ENCODE measurements around the gene BSN. TPM values are rescaled to one million over a fixed set of nuclear protein-coding genes. Genes with fewer than 3 reads are reported as not detected.

Gene BSN
- total and polyA plus RNA-seq, 2 of the 4 experiments (the other 2 are of a cell fraction) = under 0.01 to 0.03 TPM

DNA sequence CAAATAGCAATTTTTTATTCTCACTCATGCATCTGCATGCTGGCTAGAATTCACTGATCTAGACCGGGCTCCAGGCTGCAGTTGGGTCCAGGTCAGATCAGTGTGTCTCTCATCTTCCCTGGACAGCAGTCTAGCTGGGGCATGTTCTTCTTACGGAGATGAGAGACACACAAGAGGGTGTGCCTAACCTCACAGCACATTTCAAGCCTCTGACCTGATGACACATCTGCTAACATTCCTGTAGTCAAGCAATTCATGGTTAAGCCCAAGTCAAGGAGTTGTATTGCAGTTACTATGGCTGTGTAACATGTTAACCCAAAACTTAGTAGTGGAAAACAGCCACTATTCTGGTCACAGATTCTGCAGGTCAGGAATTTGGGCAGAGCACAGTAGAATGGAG lies 13.1 kb downstream of the BSN start:
- DNase-seq = no peak
- no peaks in the 10 kb centered on the region for H3K79me1 ChIP-seq (ENCODE audit: low read depth in 1 of 2, low read length in 2 of 2)
- H3K36me3 ChIP-seq (ENCODE audit: control insufficient read depth, insufficient read depth, low read length) = no peaks in the 10 kb centered on the region
- intact Hi-C loops (cut with micrococcal nuclease) (loop anchor here (5.0 kb wide), 1 partner anchor 50 kb away; no protein-coding TSS in a partner anchor), dilution Hi-C loops (cut with HindIII; ENCODE audit: low sequenced_read_pairs, unreplicated experiment) (no loop called here), in situ Hi-C loops (cut with MboI; ENCODE audit: low sequenced_read_pairs) (no loop called here)
- no CpG with 5 or more reads among the region's 2 CpGs for WGBS, 2 experiments (ENCODE audit: extremely low coverage in 2 of 2, insufficient read length in 1 of 2)
- H3K18ac ChIP-seq (ENCODE audit: low read depth, low read length) = no peak overlapping the region
- H2BK120ac ChIP-seq (ENCODE audit: low read depth, low read length) = no peak overlapping the region
- no peak overlapping the region for H3K14ac ChIP-seq (replicated peaks; ENCODE audit: low read depth, low read length)
- H3K9me3 ChIP-seq (ENCODE audit: control insufficient read depth, insufficient read depth, low read length) = no peaks in the 10 kb centered on the region
- no peaks in the 10 kb centered on the region for H4K20me1 ChIP-seq (ENCODE audit: insufficient read depth, low read length)
- no peak overlapping the region for H4K5ac ChIP-seq (ENCODE audit: low read depth, low read length)
- H3K9ac ChIP-seq (ENCODE audit: low read depth, low read length) = no peak overlapping the region
- no peak overlapping the region for H4K91ac ChIP-seq (ENCODE audit: insufficient read depth, low read depth, low read length)
- no peak overlapping the region for H3K56ac ChIP-seq (ENCODE audit: extremely low read depth, insufficient read depth, low read length)
- no peak for ATAC-seq (ENCODE audit: low read depth)
- H2AFZ ChIP-seq (replicated peaks; ENCODE audit: low read length, poor library complexity) = peak overlapping the region; percentile 51
- ChIA-PET CTCF (no interaction called here), POLR2A (ENCODE audit: unreplicated experiment) (no interaction called here)
- TF ChIP-seq CEBPB (IDR thresholded peaks at IDR 0.05; ENCODE audit: low read depth, low read length) = no peak
- H2AK9ac ChIP-seq (replicated peaks; ENCODE audit: low read depth, low read length, poor library complexity) = no peak overlapping the region
- 0 out of 2 replicates have a peak, but pooled peaks cover 2% of the 10 kb centered on the region for H3K9me1 ChIP-seq (ENCODE audit: insufficient read depth, low read length)
- H3K27me3 ChIP-seq (ENCODE audit: control insufficient read depth, insufficient read depth, low read length) = peaks cover 53% of the 10 kb centered on the region
- no peak overlapping the region for H3K4me3 ChIP-seq (ENCODE audit: insufficient read depth, low read depth, low read length)
- H2AK5ac ChIP-seq (ENCODE audit: low read depth, low read length) = no peak overlapping the region
- peak overlapping the region; percentile 73 for H3K23ac ChIP-seq (ENCODE audit: low read depth, low read length)
- H2BK15ac ChIP-seq (ENCODE audit: low read depth, low read length) = no peak overlapping the region
- no peak overlapping the region for H2BK5ac ChIP-seq (ENCODE audit: low read depth, low read length, poor library complexity, severe bottlenecking)
- no peak overlapping the region for H2BK20ac ChIP-seq (ENCODE audit: low read depth, low read length)
- H3K27ac ChIP-seq (ENCODE audit: insufficient read depth, low read length) = no peak overlapping the region
- no peak overlapping the region for H3K4me2 ChIP-seq (ENCODE audit: low read depth, low read length)
- no peaks in the 10 kb centered on the region for H3K4me1 ChIP-seq (ENCODE audit: control insufficient read depth, insufficient read depth, low read length)
- no TSS peak for BruUV-seq (replicated peaks)
- no peak overlapping the region for H3K4ac ChIP-seq (ENCODE audit: low read depth, low read length)
- H4K8ac ChIP-seq (ENCODE audit: low read depth in 2 of 2, low read length in 2 of 2) = no peak overlapping the region

Data from IMR-90 (cell line).